NCI-H1694 treated with DMSO at 0.1 percent for 48 hours (cell line): ENCODE measurements around the gene CPED1.
"Not testable (repeated sequence)": the region's sequence is repeated elsewhere in the genome, so short reads cannot be mapped to it uniquely, and the experiment has no call there.

Experiments used
- DNase-seq: peaks from one replicate; lab custom pipeline; 2025; lab: John Stamatoyannopoulos, UW

CPED1 gene

GRCh38 chr7:121041516-121042148 is 53.1 kb downstream of the CPED1 start:
- DNase-seq: no peak

GRCh38 chr7:121042195-121042594 is 53.7 kb downstream of the CPED1 start:
- no peak for DNase-seq

GRCh38 chr7:121042899-121043298 is 54.4 kb downstream of the CPED1 start:
- no peak for DNase-seq

GRCh38 chr7:121043314-121044234 is 55.1 kb downstream of the CPED1 start:
- DNase-seq: no peak

GRCh38 chr7:121045090-121045489 is 56.6 kb downstream of the CPED1 start:
- no peak for DNase-seq

GRCh38 chr7:121046009-121046408 is 57.5 kb downstream of the CPED1 start:
- no peak for DNase-seq

- DNase-seq: no peak
Measured at GRCh38 chr7:121046893-121047468, 58.5 kb downstream of the CPED1 start.

- no peak for DNase-seq
Measured at GRCh38 chr7:121048195-121048594, 59.7 kb downstream of the CPED1 start.

GRCh38 chr7:121049028-121049791 is 60.7 kb downstream of the CPED1 start:
- DNase-seq: no peak

GRCh38 chr7:121049897-121050296 is 61.4 kb downstream of the CPED1 start:
- DNase-seq: no peak

GRCh38 chr7:121053219-121053618 is 64.7 kb downstream of the CPED1 start:
- no peak for DNase-seq

GRCh38 chr7:121054925-121055324 is 66.4 kb downstream of the CPED1 start:
- DNase-seq: no peak

GRCh38 chr7:121057878-121058277 is 69.4 kb downstream of the CPED1 start:
- DNase-seq: no peak

- no peak for DNase-seq
Measured at GRCh38 chr7:121058975-121059374, 70.5 kb downstream of the CPED1 start.

GRCh38 chr7:121059979-121060509 is 71.5 kb downstream of the CPED1 start:
- DNase-seq: not testable (repeated sequence)

GRCh38 chr7:121061677-121062582 is 73.4 kb downstream of the CPED1 start:
- no peak for DNase-seq

- no peak for DNase-seq
Measured at GRCh38 chr7:121062671-121063279, 74.3 kb downstream of the CPED1 start.

- not testable (repeated sequence) for DNase-seq
Measured at GRCh38 chr7:121067717-121068116, 79.2 kb downstream of the CPED1 start.

GRCh38 chr7:121069346-121070100 is 81.0 kb downstream of the CPED1 start:
- no peak for DNase-seq

GRCh38 chr7:121071132-121071531 is 82.6 kb downstream of the CPED1 start:
- no peak for DNase-seq
